Activated B cell treated with CpG ODN at 0.5 μM for 24 hours (primary cell): ENCODE data around the gene VIPR1. TPM values are rescaled to one million over a fixed set of nuclear protein-coding genes. Genes with fewer than 3 reads are reported as not detected.
"Not testable (repeated sequence)": the region's sequence is repeated elsewhere in the genome, so short reads cannot be mapped to it uniquely, and the experiment has no call there.

ENCODE experiments used
- ATAC-seq: fragments of 200-7000 bp; cut with Tn5 transposase; one replicate; pipeline ENCODE4 v1.10.0; 2021; ENCODE audit warnings: low read depth, mild to moderate bottlenecking, moderate library complexity
- CTCF ChIA-PET: fragments of 350-600 bp; sonication (Branson Sonifier 250); formaldehyde crosslinking; loops from one replicate; lab custom pipeline; 2021; ENCODE audit warnings: antibody characterized with exemption; lab: Charles Lee
- POLR2A ChIA-PET: fragments of 350-600 bp; sonication (Branson Sonifier 250); formaldehyde crosslinking; loops from one replicate; lab custom pipeline; 2021; ENCODE audit warnings: antibody characterized with exemption; lab: Charles Lee
- DNase-seq: peaks from one replicate; pipeline ENCODE4 v3.0.0; 2022
- H3K27ac Mint-ChIP-seq: one replicate; pipeline ENCODE4 v1.8.0; 2020; ENCODE audit warnings: mixed read lengths
- H3K27me3 Mint-ChIP-seq: one replicate; pipeline ENCODE4 v1.8.0; 2021; ENCODE audit warnings: mixed read lengths
- H3K36me3 Mint-ChIP-seq: one replicate; pipeline ENCODE4 v1.8.0; 2021; ENCODE audit warnings: low read depth, mixed read lengths
- H3K4me1 Mint-ChIP-seq: one replicate; pipeline ENCODE4 v1.8.0; 2021; ENCODE audit warnings: mixed read lengths
- H3K4me3 Mint-ChIP-seq: one replicate; pipeline ENCODE4 v1.8.0; 2020; ENCODE audit warnings: mild to moderate bottlenecking, mixed read lengths
- H3K9me3 Mint-ChIP-seq: one replicate; pipeline ENCODE4 v1.8.0; 2020; ENCODE audit warnings: mixed read lengths
- CTCF ChIP-seq: fragments of 200-600 bp; IDR thresholded peaks from one replicate; pipeline ENCODE4 v1.8.0; 2022; ENCODE audit warnings: antibody characterized with exemption, mild to moderate bottlenecking
- intact Hi-C: fragments of 100-400 bp; cut with micrococcal nuclease; formaldehyde crosslinking; loops from one replicate; pipeline ENCODE4 v1.15.1; 2024
- total RNA-seq: library from RNA; stranded (reverse); gene quantifications from 2 replicates; pipeline ENCODE4 v1.2.3, GENCODE V29; 2022

The VIPR1 gene
- total RNA-seq, 1 donor from 2014 or later: 3.2 TPM

GRCh38 chr3:42569593-42570142 lies 67.2 kb downstream of the VIPR1 start:
- CTCF ChIA-PET: no interaction called here
- Mint-ChIP-seq H3K4me1 (peaks cover 4% of the 10 kb centered on the region), H3K27me3 (no peaks in the 10 kb centered on the region), H3K4me3 (no peak overlapping the region), H3K36me3 (peaks cover 64% of the 10 kb centered on the region), H3K9me3 (peaks cover 7% of the 10 kb centered on the region), H3K27ac (no peak overlapping the region)
- no peak for ATAC-seq
- intact Hi-C loops: no loop called here
- POLR2A ChIA-PET: no interaction called here
- DNase-seq: no peak
- TF ChIP-seq CTCF: no peak

- Mint-ChIP-seq H3K36me3 (peaks cover 62% of the 10 kb centered on the region), H3K27me3 (no peaks in the 10 kb centered on the region), H3K4me1 (peaks cover 4% of the 10 kb centered on the region), H3K9me3 (peaks cover 14% of the 10 kb centered on the region), H3K27ac (no peak overlapping the region), H3K4me3 (no peak overlapping the region)
- DNase-seq (no peak), ATAC-seq (no peak)
- ChIA-PET CTCF (interaction anchor here (0.6 to 1.8 kb wide), 6 partner anchors 9 to 172 kb away, joined by 3 to 6 read pairs (median 3); no protein-coding TSS in a partner anchor), POLR2A (no interaction called here)
- intact Hi-C loops: loop anchor here (1.0 to 2.0 kb wide), 3 partner anchors 41 to 172 kb away; no protein-coding TSS in a partner anchor
- TF ChIP-seq CTCF: no peak
Observed at GRCh38 chr3:42572278-42572677, 69.8 kb downstream of the VIPR1 start.

GRCh38 chr3:42575137-42575741 lies 72.8 kb downstream of the VIPR1 start:
- TF ChIP-seq CTCF: no peak
- Mint-ChIP-seq H3K4me3 (no peak overlapping the region), H3K27me3 (no peaks in the 10 kb centered on the region), H3K4me1 (peaks cover 8% of the 10 kb centered on the region), H3K36me3 (peaks cover 52% of the 10 kb centered on the region), H3K27ac (no peak overlapping the region), H3K9me3 (peaks cover 14% of the 10 kb centered on the region)
- POLR2A ChIA-PET: no interaction called here
- intact Hi-C loops: no loop called here
- DNase-seq: no peak
- ATAC-seq: no peak
- CTCF ChIA-PET: interaction anchor here (0.7 to 1.0 kb wide), 2 partner anchors 38 to 81 kb away, joined by 3 read pairs; no protein-coding TSS in a partner anchor

- no peak for ATAC-seq
- intact Hi-C loops: no loop called here
- Mint-ChIP-seq H3K36me3 (peaks cover 40% of the 10 kb centered on the region), H3K9me3 (peaks cover 14% of the 10 kb centered on the region), H3K4me3 (no peak overlapping the region), H3K27ac (no peak overlapping the region), H3K27me3 (no peaks in the 10 kb centered on the region), H3K4me1 (peaks cover 25% of the 10 kb centered on the region)
- ChIA-PET CTCF (no interaction called here), POLR2A (interaction anchor here (2.5 kb wide), 1 partner anchor 13 kb away, joined by 15 read pairs; the partner anchor contains the start of gene SS18L2)
- no peak for DNase-seq
- TF ChIP-seq CTCF: no peak
Observed at GRCh38 chr3:42578054-42578453, 75.6 kb downstream of the VIPR1 start.

GRCh38 chr3:42579346-42579745 lies 76.9 kb downstream of the VIPR1 start:
- Mint-ChIP-seq H3K36me3 (peaks cover 31% of the 10 kb centered on the region), H3K4me1 (peaks cover 29% of the 10 kb centered on the region)
- CTCF ChIA-PET: interaction anchor here (0.6 kb wide), 1 partner anchor 8 kb away, joined by 4 read pairs; no protein-coding TSS in a partner anchor
- H3K27me3 Mint-ChIP-seq, H3K4me3 Mint-ChIP-seq, H3K27ac Mint-ChIP-seq, intact Hi-C loops, ATAC-seq, H3K9me3 Mint-ChIP-seq, DNase-seq: not testable (repeated sequence)
- POLR2A ChIA-PET: interaction anchor here (2.5 kb wide), 1 partner anchor 11 kb away, joined by 15 read pairs; the partner anchor contains the start of gene SS18L2
